ENCODE measurements around the gene SPEM1. TPM values are rescaled to one million over a fixed set of nuclear protein-coding genes. Genes with fewer than 3 reads are reported as not detected.

The SPEM1 gene
- total and polyA plus RNA-seq, 5 experiments from 2014 or later: not detected

DNA sequence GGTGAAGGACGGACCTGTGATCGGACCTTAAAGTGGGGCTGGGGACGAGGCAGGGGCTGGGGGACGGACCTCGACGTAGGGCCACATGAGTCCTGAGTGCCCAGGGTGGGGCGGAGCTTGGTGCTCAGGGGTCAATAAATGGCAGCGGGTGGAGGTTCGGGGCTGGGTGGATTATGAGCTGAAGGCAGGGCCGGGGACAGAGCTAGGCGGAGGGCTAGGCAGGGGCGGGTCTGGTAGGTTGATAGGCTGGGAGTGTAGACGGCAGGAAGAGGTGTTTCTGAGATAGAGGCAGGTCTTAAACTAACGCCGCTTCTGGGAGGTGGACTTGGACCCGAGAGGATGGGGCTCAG lies 25.5 kb downstream of the SPEM1 start:
- peak in 7 of 10 donors; percentile 17 to 75 (median 41) for DNase-seq
- Mint-ChIP-seq H3K4me1 (peaks cover 16 to 27% (median 24%) of the 10 kb centered on the region in 4 donors), H3K27ac (peak overlapping the region in 8 of 10 donors; percentile 7 to 91 (median 62)), H3K9me3 (no peaks in the 10 kb centered on the region), H3K4me3 (peak overlapping the region; percentile 75 to 94 (median 86)), H3K36me3 (peaks cover 0 to 4% (median 0%) of the 10 kb centered on the region in 3 donors), H3K27me3 (peaks cover 14 to 65% (median 37%) of the 10 kb centered on the region in 5 donors)
- peak; percentile 91 to 93 for ATAC-seq
- POLR2A ChIA-PET: interaction anchor here (0.8 to 5.7 kb wide), 11 partner anchors 9 to 115 kb away, joined by 3 to 74 read pairs (median 8); partner anchors contain the start of genes POLR2A, SLC35G6, TMEM102 and ZBTB4

GRCh38 chr17:7448461-7448860 lies 28.3 kb downstream of the SPEM1 start:
- H3K27me3 Mint-ChIP-seq: peaks cover 7 to 36% (median 24%) of the 10 kb centered on the region in 5 donors
- DNase-seq (no peak), ATAC-seq (no peak)
- H3K9me3 Mint-ChIP-seq: no peaks in the 10 kb centered on the region
- peaks cover 17 to 28% (median 23%) of the 10 kb centered on the region in 4 donors for H3K4me1 Mint-ChIP-seq
- peak overlapping the region in 1 of 10 donors; percentile 37 for H3K4me3 Mint-ChIP-seq
- peaks cover 0 to 4% (median 0%) of the 10 kb centered on the region in 3 donors for H3K36me3 Mint-ChIP-seq
- POLR2A ChIA-PET: interaction anchor here (0.9 to 5.7 kb wide), 4 partner anchors 9 to 37 kb away, joined by 3 to 74 read pairs (median 32); partner anchors contain the start of genes FGF11, POLR2A, SLC35G6 and ZBTB4
- H3K27ac Mint-ChIP-seq: peak overlapping the region in 1 of 10 donors; percentile 25

- DNase-seq (no peak), ATAC-seq (no peak)
- Mint-ChIP-seq H3K4me3 (no peak overlapping the region), H3K4me1 (peaks cover 13 to 28% (median 23%) of the 10 kb centered on the region in 4 donors), H3K36me3 (peaks cover 0 to 26% (median 4%) of the 10 kb centered on the region in 3 donors), H3K27me3 (no peaks in the 10 kb centered on the region), H3K9me3 (no peaks in the 10 kb centered on the region), H3K27ac (peak overlapping the region in 5 of 10 donors; percentile 31 to 70 (median 55))
- POLR2A ChIA-PET: interaction anchor here (0.9 to 18.5 kb wide), 5 partner anchors 16 to 101 kb away, joined by 3 to 295 read pairs (median 3); partner anchors contain the start of genes POLR2A, SLC35G6, TMEM102 and ZBTB4
Observed at GRCh38 chr17:7459961-7460545, 39.9 kb downstream of the SPEM1 start.

- POLR2A ChIA-PET: interaction anchor here (0.7 to 18.5 kb wide), 5 partner anchors 15 to 25 kb away, joined by 3 to 295 read pairs (median 3); partner anchors contain the start of genes POLR2A, SLC35G6, TMEM102 and ZBTB4
Observed at GRCh38 chr17:7460850-7461660, 40.9 kb downstream of the SPEM1 start.

DNA sequence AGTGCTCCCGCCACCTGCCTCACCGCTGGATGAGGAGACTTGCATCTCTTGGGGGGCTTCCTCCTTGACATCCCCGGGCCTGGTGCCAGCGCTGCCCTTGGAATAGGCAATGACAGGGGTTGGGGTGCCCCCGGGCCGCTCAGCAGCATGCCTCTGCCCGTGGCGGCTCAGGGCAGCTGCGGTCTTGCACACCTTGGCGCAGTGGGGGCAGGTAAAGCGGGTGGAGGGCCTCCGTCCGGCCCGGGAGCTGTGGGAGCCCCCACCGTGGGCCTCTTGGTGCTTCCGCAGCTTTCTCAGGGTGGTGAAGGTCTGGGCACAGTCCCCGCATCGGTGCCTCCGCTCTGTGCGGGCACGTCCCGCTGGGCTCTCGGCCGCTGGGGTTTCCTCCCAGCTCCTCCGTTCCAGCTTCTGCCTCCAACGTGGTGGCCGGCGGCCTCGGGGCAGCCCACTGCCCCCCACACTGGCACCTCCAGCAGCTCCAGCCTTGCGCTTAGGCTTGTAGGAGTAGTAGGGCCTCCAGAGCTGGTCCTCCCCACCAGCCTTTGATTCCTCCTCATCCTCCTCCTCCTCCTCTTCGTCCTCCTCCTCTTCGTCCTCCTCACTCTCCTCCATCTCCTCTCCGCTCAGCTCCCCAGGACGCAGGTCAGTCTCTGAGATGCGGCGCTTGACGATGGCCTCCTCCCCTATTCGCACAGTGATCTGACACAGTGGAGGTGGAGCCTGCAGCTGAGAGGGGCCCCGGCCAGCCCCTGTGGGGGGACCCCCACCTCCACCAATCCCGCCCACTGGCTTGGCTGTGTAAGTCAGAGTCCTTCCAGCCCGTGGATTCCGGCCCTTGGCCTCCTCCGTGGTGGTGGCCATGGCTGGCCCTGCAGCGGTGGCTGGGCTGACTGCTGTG lies 42.6 kb downstream of the SPEM1 start:
- Mint-ChIP-seq H3K4me1 (peaks cover 12 to 33% (median 25%) of the 10 kb centered on the region in 4 donors), H3K27me3 (no peaks in the 10 kb centered on the region), H3K9me3 (no peaks in the 10 kb centered on the region), H3K36me3 (peaks cover 0 to 42% (median 5%) of the 10 kb centered on the region in 3 donors), H3K27ac (peak overlapping the region in 1 of 10 donors; percentile 21), H3K4me3 (no peak overlapping the region)
- POLR2A ChIA-PET: interaction anchor here (1.7 to 18.5 kb wide), 3 partner anchors 13 to 26 kb away, joined by 5 to 295 read pairs (median 6); partner anchors contain the start of genes SLC35G6 and ZBTB4
- no peak for DNase-seq
- peak in 1 of 2 donors; percentile 11 for ATAC-seq

More at GRCh38 chr17:7460850-7461660, 40.9 kb downstream of the SPEM1 start:
- H3K4me3 Mint-ChIP-seq: no peak overlapping the region
- H3K36me3 Mint-ChIP-seq: peaks cover 0 to 29% (median 0%) of the 10 kb centered on the region in 3 donors
- H3K27me3 Mint-ChIP-seq: no peaks in the 10 kb centered on the region
- peak overlapping the region in 7 of 10 donors; percentile 43 to 84 (median 56) for H3K27ac Mint-ChIP-seq
- H3K4me1 Mint-ChIP-seq: peaks cover 11 to 27% (median 18%) of the 10 kb centered on the region in 4 donors
- no peaks in the 10 kb centered on the region for H3K9me3 Mint-ChIP-seq
- DNase-seq: no peak
- ATAC-seq: no peak

DNA sequence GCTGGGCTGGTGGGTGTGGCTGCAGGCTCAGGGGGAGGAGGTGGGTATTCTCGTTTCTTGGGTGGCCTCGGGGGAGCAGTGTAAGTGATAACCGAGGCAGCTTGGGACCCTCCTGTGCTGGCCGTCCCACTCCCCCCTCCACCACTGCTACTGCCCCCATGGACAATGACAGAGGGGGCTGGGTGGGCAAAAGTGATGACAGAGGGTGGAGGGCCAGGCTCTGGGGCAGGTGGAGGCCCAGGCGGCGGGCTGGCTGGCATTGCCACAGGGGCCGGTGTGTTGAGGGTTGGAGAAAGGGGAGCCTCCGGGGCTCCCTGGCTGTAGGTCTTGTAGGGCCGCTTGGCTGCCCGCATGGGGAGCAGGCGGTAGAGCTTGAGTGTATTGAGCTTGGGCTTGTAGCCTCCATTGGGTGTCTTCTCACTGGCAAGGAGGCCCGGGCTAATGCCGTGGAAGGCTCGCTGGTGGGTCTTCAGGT lies 43.3 kb downstream of the SPEM1 start:
- peaks cover 12 to 38% (median 29%) of the 10 kb centered on the region in 4 donors for H3K4me1 Mint-ChIP-seq
- peaks cover 0 to 44% (median 5%) of the 10 kb centered on the region in 3 donors for H3K36me3 Mint-ChIP-seq
- no peaks in the 10 kb centered on the region for H3K9me3 Mint-ChIP-seq
- H3K4me3 Mint-ChIP-seq: no peak overlapping the region
- no peaks in the 10 kb centered on the region for H3K27me3 Mint-ChIP-seq
- no peak overlapping the region for H3K27ac Mint-ChIP-seq
- DNase-seq: no peak
- POLR2A ChIA-PET: interaction anchor here (0.7 to 18.5 kb wide), 5 partner anchors 9 to 394 kb away, joined by 3 to 295 read pairs (median 5); partner anchors contain the start of genes NAA38, SLC35G6 and ZBTB4
- no peak for ATAC-seq

DNA sequence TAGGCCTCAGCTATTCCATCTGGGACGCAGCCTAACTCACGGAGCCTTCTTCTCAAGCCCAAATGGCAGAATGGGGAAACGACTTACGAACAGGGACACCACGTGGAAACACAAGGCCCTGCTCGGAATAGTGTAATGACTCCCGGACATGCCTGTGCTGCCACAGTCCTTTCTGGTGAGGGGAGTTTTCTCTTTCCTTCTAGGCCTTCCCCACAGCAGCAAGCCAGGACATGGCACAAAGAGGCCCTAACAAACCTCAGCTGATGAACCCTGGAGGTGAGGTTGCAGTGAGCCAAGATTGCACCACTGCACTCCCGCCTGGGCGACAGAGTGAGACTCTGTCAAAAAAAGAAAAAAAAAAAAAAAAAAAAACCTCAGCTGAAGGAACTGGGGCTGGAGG lies 44.0 kb downstream of the SPEM1 start:
- no peak for DNase-seq
- Mint-ChIP-seq H3K27me3 (no peaks in the 10 kb centered on the region), H3K4me3 (no peak overlapping the region), H3K4me1 (peaks cover 14 to 43% (median 32%) of the 10 kb centered on the region in 4 donors), H3K9me3 (no peaks in the 10 kb centered on the region), H3K27ac (peak overlapping the region in 2 of 10 donors; percentile 56 to 78), H3K36me3 (peaks cover 0 to 41% (median 5%) of the 10 kb centered on the region in 3 donors)
- POLR2A ChIA-PET: interaction anchor here (0.6 to 18.5 kb wide), 7 partner anchors 10 to 393 kb away, joined by 3 to 295 read pairs (median 3); partner anchors contain the start of genes NAA38, SLC35G6 and ZBTB4
- ATAC-seq: no peak

- no peak for ATAC-seq
- POLR2A ChIA-PET: interaction anchor here (0.8 to 18.5 kb wide), 3 partner anchors 10 to 29 kb away, joined by 3 to 295 read pairs (median 4); partner anchors contain the start of genes SLC35G6 and ZBTB4
- DNase-seq: no peak
- H3K9me3 Mint-ChIP-seq: no peaks in the 10 kb centered on the region
- H3K27me3 Mint-ChIP-seq: no peaks in the 10 kb centered on the region
- H3K4me1 Mint-ChIP-seq: peaks cover 12 to 35% (median 31%) of the 10 kb centered on the region in 4 donors
- peak overlapping the region in 1 of 10 donors; percentile 58 for H3K4me3 Mint-ChIP-seq
- H3K27ac Mint-ChIP-seq: peak overlapping the region in 3 of 10 donors; percentile 61 to 85 (median 67)
- H3K36me3 Mint-ChIP-seq: peaks cover 0 to 41% (median 5%) of the 10 kb centered on the region in 3 donors
Observed at GRCh38 chr17:7465597-7466275, 45.6 kb downstream of the SPEM1 start.

GRCh38 chr17:7466318-7466638 lies 46.2 kb downstream of the SPEM1 start:
- peaks cover 0 to 38% (median 5%) of the 10 kb centered on the region in 3 donors for H3K36me3 Mint-ChIP-seq
- H3K27me3 Mint-ChIP-seq: no peaks in the 10 kb centered on the region
- ATAC-seq (no peak), DNase-seq (no peak)
- peak overlapping the region in 7 of 10 donors; percentile 43 to 85 (median 67) for H3K27ac Mint-ChIP-seq
- POLR2A ChIA-PET: interaction anchor here (0.6 to 18.5 kb wide), 4 partner anchors 10 to 29 kb away, joined by 3 to 295 read pairs (median 4); partner anchors contain the start of genes SLC35G6 and ZBTB4
- no peak overlapping the region for H3K4me3 Mint-ChIP-seq
- H3K4me1 Mint-ChIP-seq: peaks cover 9 to 40% (median 30%) of the 10 kb centered on the region in 4 donors
- H3K9me3 Mint-ChIP-seq: no peaks in the 10 kb centered on the region

GRCh38 chr17:7466639-7467341 lies 46.7 kb downstream of the SPEM1 start:
- POLR2A ChIA-PET: interaction anchor here (0.6 to 18.5 kb wide), 5 partner anchors 9 to 30 kb away, joined by 3 to 295 read pairs (median 4); partner anchors contain the start of genes POLR2A, SLC35G6 and ZBTB4
- H3K9me3 Mint-ChIP-seq: no peaks in the 10 kb centered on the region

More at GRCh38 chr17:7466639-7467341, 46.7 kb downstream of the SPEM1 start:
- no peaks in the 10 kb centered on the region for H3K27me3 Mint-ChIP-seq
- no peak for DNase-seq
- peak overlapping the region in 2 of 10 donors; percentile 11 to 19 for H3K4me3 Mint-ChIP-seq
- no peak for ATAC-seq
- peaks cover 0 to 38% (median 5%) of the 10 kb centered on the region in 3 donors for H3K36me3 Mint-ChIP-seq
- H3K27ac Mint-ChIP-seq: peak overlapping the region in 9 of 10 donors; percentile 5 to 87 (median 72)
- peaks cover 13 to 44% (median 34%) of the 10 kb centered on the region in 4 donors for H3K4me1 Mint-ChIP-seq
